Cardiac fibroblast (primary cell): ENCODE data around the gene MMP24.
A peak's percentile ranks its signal among the peaks of the same experiment; 100 is the strongest.

ENCODE experiments used
- DNase-seq, 2 donors: peaks; one replicate each; pipeline versions ENCODE4 v3.0.0 to v3.0.0-alpha.2; 2010; ENCODE audit warnings: low read depth in 2 of 2
- H3K4me3 ChIP-seq, 2 donors: replicated peaks in 1 of 2; 1 replicate in 1 of 2; 2 replicates in 1 of 2; pipeline ENCODE4 v1.5.1; 2011; ENCODE audit warnings: low read depth in 2 of 2, low read length in 2 of 2, mild to moderate bottlenecking in 2 of 2, moderate library complexity in 1 of 2
- TF ChIP-seq, protein P1 (sequence below): IDR thresholded peaks from one replicate; pipeline ENCODE4 v1.5.1; 2011; ENCODE audit warnings: low read depth, mild to moderate bottlenecking, low read length, inconsistent platforms

Gene MMP24

DNA sequence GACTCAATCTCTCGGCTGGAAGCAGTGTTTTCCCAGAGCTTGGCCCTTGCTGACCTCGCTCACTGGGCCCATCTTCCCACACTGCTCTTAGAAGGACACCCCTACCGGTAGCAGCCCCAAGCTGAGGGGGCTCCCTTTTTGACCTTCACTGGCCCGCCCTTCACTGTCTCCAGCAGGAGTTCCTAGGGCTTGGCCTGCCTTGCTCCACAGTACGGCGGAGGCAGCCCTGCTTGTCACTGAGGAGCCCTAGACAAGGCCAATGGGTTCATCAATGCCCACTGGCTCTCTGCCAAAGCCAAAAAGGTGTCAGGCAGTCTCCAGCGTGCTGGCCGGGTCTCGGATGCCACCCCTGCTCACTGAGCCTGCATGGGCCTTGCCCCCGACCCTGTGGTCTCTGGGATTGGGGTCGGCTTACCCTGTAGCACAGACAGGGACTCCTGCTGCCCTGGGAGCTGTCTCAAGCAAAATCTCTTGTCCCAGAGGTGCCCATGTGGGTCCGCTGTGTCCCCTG lies 49.3 kb downstream of the MMP24 start:
- TF ChIP-seq, protein P1, sequence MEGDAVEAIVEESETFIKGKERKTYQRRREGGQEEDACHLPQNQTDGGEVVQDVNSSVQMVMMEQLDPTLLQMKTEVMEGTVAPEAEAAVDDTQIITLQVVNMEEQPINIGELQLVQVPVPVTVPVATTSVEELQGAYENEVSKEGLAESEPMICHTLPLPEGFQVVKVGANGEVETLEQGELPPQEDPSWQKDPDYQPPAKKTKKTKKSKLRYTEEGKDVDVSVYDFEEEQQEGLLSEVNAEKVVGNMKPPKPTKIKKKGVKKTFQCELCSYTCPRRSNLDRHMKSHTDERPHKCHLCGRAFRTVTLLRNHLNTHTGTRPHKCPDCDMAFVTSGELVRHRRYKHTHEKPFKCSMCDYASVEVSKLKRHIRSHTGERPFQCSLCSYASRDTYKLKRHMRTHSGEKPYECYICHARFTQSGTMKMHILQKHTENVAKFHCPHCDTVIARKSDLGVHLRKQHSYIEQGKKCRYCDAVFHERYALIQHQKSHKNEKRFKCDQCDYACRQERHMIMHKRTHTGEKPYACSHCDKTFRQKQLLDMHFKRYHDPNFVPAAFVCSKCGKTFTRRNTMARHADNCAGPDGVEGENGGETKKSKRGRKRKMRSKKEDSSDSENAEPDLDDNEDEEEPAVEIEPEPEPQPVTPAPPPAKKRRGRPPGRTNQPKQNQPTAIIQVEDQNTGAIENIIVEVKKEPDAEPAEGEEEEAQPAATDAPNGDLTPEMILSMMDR, result no peak
- no peak overlapping the region for H3K4me3 ChIP-seq
- no peak for DNase-seq

DNA sequence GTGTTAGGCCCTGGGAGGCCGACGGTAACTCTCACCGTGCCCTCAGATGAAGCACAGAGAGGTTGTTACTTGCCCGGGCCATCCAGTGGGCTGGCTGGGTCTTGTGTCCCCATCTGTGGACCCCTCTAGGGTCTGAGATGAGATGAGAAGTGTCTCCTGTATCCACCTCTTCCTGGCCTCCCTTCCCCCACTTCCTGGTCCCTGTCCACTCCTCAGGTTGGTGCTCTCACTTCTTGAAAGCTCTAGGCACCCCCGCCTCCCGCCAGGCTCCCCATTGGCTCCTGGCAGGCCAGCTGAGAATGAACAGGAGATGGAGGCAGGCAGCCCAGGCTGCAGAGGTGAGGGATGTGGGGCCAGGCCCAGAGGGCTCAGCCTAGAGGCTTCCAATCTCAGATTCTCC lies 49.9 kb downstream of the MMP24 start:
- H3K4me3 ChIP-seq, result peak overlapping the region; percentile 82 to 83
- TF ChIP-seq, protein P1, result no peak
- no peak for DNase-seq

DNA sequence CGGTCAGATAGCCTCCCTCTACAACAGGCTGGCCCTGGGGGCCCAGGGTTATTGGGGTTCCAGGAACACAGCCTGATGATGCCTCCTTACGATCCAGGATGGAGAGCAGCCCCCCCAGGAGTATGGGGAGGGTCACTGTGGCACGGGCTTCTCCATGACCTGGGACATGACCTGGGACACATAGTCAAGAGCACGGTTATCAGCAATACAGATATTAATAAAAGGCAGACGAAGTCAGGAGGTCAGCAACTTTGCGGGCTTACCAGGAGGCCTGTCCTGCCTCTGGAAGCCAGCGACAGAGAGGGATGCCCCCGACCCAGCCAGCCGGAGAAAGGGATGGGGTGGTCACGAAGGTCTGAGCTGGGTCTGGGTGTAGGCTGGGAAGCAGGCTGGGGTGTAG lies 50.6 kb downstream of the MMP24 start:
- TF ChIP-seq, protein P1, result no peak
- peak overlapping the region; percentile 82 to 83 for H3K4me3 ChIP-seq
- DNase-seq, result no peak

DNA sequence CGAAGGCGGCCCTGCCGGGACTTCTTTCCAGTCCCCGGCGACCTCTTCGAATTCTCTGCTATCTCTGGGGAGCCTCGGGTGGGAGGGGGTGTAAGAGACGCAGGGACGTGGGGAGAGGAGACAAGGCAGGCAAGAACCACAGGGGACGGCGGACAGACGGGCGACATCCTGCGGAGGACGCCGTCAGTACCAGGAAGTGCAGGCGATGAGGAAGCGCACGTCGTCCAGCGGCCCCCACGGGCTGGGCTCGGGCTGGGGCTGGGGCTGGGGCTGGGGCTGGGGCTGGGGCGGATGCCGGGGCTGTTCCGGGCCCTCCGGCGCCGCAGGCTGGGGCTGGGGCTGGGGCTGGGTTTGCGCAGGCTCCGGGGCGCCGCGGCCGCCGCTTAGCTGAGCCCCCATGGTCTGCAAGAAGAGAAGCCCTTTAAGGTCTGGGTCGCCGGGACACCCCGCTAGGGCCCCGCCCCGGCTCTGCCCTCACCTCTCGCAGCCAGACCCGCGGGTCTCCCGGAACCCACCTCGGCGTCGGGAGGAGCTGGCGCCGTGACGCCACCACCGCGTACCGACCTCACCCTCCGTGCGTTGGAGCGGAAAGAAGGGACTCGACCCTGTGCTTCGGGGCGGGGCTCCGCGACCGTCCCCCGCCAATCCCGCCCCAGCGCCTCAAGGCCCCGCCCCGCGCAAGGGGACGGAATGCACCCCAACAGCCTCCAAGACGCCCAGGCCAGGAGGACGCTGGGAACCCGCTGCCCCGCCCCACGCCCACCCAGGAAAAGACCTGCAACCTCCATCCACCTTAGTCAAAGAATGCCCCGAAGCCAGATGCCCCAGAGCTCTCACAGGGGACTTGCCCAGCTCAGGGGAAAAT lies 51.3 kb downstream of the MMP24 start, which contains the start of gene MMP24OS:
Gene MMP24OS, minus strand, starts transcription at position 592 of the 865 bp plus-strand sequence. Its CDS starts 193 bp downstream, at position 399.
- TF ChIP-seq, protein P1, result peak; percentile 13
- DNase-seq, result peak; percentile 82 to 92
- peak within 1 kb of the TSS; percentile 82 to 83 for H3K4me3 ChIP-seq

DNA sequence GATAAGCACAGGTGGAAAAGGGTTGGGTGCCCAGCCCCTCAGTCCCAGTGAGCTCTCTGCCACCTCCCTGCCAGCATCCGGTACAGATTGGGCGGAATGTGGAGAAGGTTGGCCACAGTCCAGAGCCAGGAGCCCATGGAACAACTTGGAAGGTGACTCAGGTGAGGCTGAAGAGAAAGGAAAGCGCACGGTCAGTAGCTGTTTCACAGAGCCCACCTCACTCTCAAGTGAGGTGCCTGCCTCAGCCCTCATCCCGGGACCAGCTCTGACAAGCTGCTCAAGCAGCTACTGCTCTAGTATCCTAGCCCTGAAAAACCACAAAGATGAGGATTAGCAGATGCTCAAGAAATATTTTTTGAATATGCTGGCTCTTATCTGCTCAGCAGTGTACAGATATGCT lies 52.5 kb downstream of the MMP24 start:
- H3K4me3 ChIP-seq, result no peak overlapping the region
- TF ChIP-seq, protein P1, result no peak
- DNase-seq, result no peak

DNA sequence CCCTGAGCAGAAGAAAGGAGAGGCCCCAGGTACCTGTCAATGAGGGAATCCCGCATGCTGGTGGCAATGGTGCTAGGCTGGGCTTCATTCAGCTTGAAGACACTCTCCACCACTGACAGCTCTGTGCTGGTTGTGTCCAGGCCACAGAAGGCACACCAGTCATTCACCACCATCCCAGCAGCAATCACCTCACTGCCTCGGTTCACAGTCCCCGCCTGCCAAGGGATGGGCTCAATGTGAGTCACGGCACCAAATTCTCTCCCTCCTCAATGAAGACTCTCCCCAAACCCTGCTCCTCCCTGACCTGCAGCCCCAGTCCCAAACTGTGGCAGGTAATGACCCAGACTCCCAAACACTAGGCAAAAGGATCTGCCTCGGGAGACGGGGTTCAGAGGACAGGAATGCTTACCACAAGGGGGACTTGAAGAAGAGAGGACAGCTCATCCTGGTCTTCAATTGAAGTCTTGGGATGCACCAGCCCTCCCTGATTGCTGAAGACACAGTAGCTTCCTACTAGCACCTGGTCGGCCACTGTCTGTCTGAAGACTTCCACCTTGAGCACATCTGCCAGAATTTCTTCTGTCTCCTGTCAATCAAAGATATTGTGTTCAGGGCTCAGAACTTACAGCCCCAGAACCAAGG lies 53.2 kb downstream of the MMP24 start:
- no peak overlapping the region for H3K4me3 ChIP-seq
- TF ChIP-seq, protein P1, result no peak
- DNase-seq, result no peak
